ENCODE results near the gene CACNA1B. TPM values are rescaled to one million over a fixed set of nuclear protein-coding genes. Genes with fewer than 3 reads are reported as not detected.
"Not testable (repeated sequence)": the region's sequence is repeated elsewhere in the genome, so short reads cannot be mapped to it uniquely, and the experiment has no call there.

CACNA1B gene
- total RNA-seq (under 1 TPM; 0.04 to 0.25 (median 0.16) TPM), polyA plus RNA-seq (under 1 TPM; 0.03 to 0.08 TPM)
- long read RNA-seq, donor 1: 0 reads
- long read RNA-seq, donor 2: 0 reads
- long read RNA-seq, donor 3: 0 reads

- H3K36me3 ChIP-seq; ATAC-seq; H3K27ac ChIP-seq; H3K9me3 ChIP-seq; intact Hi-C loops (cut with DNase I); DNase-seq; H3K4me1 ChIP-seq: not testable (repeated sequence)
- WGBS, 4 donors: 1 to 10% (median 4%) methylated on average over 2 to 95 of the region's 95 CpGs
- peak within 1 kb of the TSS; percentile 10 to 52 (median 42) for H3K4me3 ChIP-seq
- peaks cover 21 to 53% (median 42%) of the 10 kb centered on the region in 9 donors for H3K27me3 ChIP-seq
These were observed at the start of gene CACNA1B for GRCh38 chr9:137877506-137878122. Gene CACNA1B (plus strand): TSS chr9:137877782. CDS start chr9:137877934, 152 bp downstream.

- Histone ChIP-seq H3K27me3 (no peaks in the 10 kb centered on the region), H3K4me3 (no peak overlapping the region), H3K36me3 (peaks cover 0 to 73% (median 44%) of the 10 kb centered on the region in 9 donors), H3K27ac (no peak overlapping the region), H3K9me3 (peaks cover 0 to 5% (median 0%) of the 10 kb centered on the region in 12 donors), H3K4me1 (no peaks in the 10 kb centered on the region)
- TF ChIP-seq POLR2A (IDR thresholded peaks at IDR 0.05) (no peak), CTCF (IDR thresholded peaks at IDR 0.05) (no peak)
- no peak for ATAC-seq
- intact Hi-C loops (cut with DNase I): no loop called here
- DNase-seq: no peak
- WGBS, 4 donors: 97 to 98% (median 97%) methylated on average over 15 to 20 of the region's 20 CpGs
These were observed 49.6 kb upstream of the CACNA1B start for GRCh38 chr9:137827908-137828526.

GRCh38 chr9:137828527-137829259, 48.9 kb upstream of the CACNA1B start:
- Histone ChIP-seq H3K27ac (no peak overlapping the region), H3K36me3 (peaks cover 0 to 78% (median 50%) of the 10 kb centered on the region in 9 donors), H3K4me1 (no peaks in the 10 kb centered on the region), H3K4me3 (no peak overlapping the region), H3K27me3 (no peaks in the 10 kb centered on the region), H3K9me3 (peaks cover 0 to 5% (median 0%) of the 10 kb centered on the region in 12 donors)
- ATAC-seq (peak in 1 of 4 donors; percentile 18), DNase-seq (no peak)
- TF ChIP-seq CTCF (IDR thresholded peaks at IDR 0.05) (no peak), POLR2A (IDR thresholded peaks at IDR 0.05) (no peak)
- intact Hi-C loops (cut with DNase I): no loop called here
- 88 to 91% (median 89%) methylated on average over 14 to 21 of the region's 21 CpGs for WGBS, 4 donors

GRCh38 chr9:137829260-137829996, 48.2 kb upstream of the CACNA1B start:
- 92 to 95% (median 94%) methylated on average over 14 of the region's 14 CpGs for WGBS, 4 donors
- peaks cover 0 to 78% (median 58%) of the 10 kb centered on the region in 9 donors for H3K36me3 ChIP-seq
- DNase-seq (no peak), ATAC-seq (no peak)
- intact Hi-C loops (cut with DNase I): no loop called here
- H3K9me3 ChIP-seq: peaks cover 0 to 5% (median 0%) of the 10 kb centered on the region in 12 donors
- H3K4me3 ChIP-seq: no peak overlapping the region
- no peaks in the 10 kb centered on the region for H3K4me1 ChIP-seq
- TF ChIP-seq CTCF (IDR thresholded peaks at IDR 0.05) (no peak), POLR2A (IDR thresholded peaks at IDR 0.05) (no peak)
- H3K27ac ChIP-seq: no peak overlapping the region
- H3K27me3 ChIP-seq: no peaks in the 10 kb centered on the region
